ENCODE data around the gene MYBL2. TPM values are rescaled to one million over a fixed set of nuclear protein-coding genes. Genes with fewer than 3 reads are reported as not detected.

Gene MYBL2
- total and polyA plus RNA-seq, 2 donors (not counting 3 experiments of a cell fraction or from before 2014, with no cell fraction given), result 35.7 to 105 TPM

DNA sequence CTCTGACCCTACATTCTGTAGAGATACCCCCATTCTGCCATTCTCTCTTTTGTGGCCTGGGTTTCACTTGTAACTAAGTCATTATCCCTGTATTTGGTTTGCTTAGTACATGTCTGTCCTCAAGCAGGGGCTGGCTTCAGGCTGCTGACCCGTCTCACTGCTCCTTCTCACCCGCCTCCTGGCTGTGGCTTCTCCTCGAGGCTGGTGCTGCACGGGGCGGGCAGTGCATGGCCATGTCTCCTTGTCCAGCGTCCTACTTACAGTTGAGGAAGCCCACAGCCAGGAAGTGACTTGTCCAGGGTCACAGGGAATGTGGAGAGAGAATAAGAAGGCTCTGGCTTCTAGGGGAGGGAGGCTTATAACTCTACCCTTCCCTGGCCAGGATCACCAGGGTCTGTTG, 48.6 kb downstream of the MYBL2 start:
- no peaks in the 10 kb centered on the region for H3K4me1 ChIP-seq (ENCODE audit: control insufficient read depth, extremely low read depth, insufficient read depth, low read length)
- H3K79me2 ChIP-seq (ENCODE audit: control insufficient read depth, insufficient read depth, low read length), result no peaks in the 10 kb centered on the region
- no peaks in the 10 kb centered on the region for H3K36me3 ChIP-seq (ENCODE audit: control insufficient read depth in 2 of 2, extremely low read depth in 1 of 2, insufficient read depth in 2 of 2, low read length in 2 of 2)
- intact Hi-C loops (cut with micrococcal nuclease), result no loop called here
- BruUV-seq (replicated peaks), result no TSS peak
- no peaks in the 10 kb centered on the region for H4K20me1 ChIP-seq (replicated peaks; ENCODE audit: control insufficient read depth, extremely low read depth, insufficient read depth, low read length)
- H2AFZ ChIP-seq (ENCODE audit: low read depth, low read length), result no peak overlapping the region
- dilution Hi-C loops (cut with MboI; ENCODE audit: extremely low pct_ligation_motif_present, low sequenced_read_pairs), result no loop called here
- no peaks in the 10 kb centered on the region for H3K9me3 ChIP-seq (replicated peaks; ENCODE audit: control insufficient read depth, insufficient read depth, low read length)
- TF ChIP-seq JUN (IDR thresholded peaks at IDR 0.05; ENCODE audit: borderline replicate concordance, insufficient read depth, insufficient read length, low read depth), result no peak
- TF ChIP-seq, protein P1, sequence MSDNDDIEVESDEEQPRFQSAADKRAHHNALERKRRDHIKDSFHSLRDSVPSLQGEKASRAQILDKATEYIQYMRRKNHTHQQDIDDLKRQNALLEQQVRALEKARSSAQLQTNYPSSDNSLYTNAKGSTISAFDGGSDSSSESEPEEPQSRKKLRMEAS (IDR thresholded peaks at IDR 0.05; ENCODE audit: insufficient read depth, insufficient read length), result no peak
- no peak for TF ChIP-seq POLR2A (IDR thresholded peaks at IDR 0.05; ENCODE audit: low read depth, low read length)
- no peak for TF ChIP-seq POLR2AphosphoS5 (IDR thresholded peaks at IDR 0.05; ENCODE audit: insufficient read depth, low read depth, low read length)
- TF ChIP-seq FOS (IDR thresholded peaks at IDR 0.05; ENCODE audit: borderline replicate concordance, insufficient read depth, low read length), result no peak
- no peak overlapping the region for H3K4me2 ChIP-seq (ENCODE audit: insufficient read depth, low read length)
- CTCF ChIA-PET, result no interaction called here
- H3K9me1 ChIP-seq (replicated peaks; ENCODE audit: control insufficient read depth, extremely low read depth, insufficient read depth, low read length), result no peaks in the 10 kb centered on the region
- H3K9ac ChIP-seq (replicated peaks; ENCODE audit: extremely low read depth, insufficient read depth, low read length), result no peak overlapping the region
- no peak for DNase-seq (ENCODE audit: low read depth, low spot score)
- no peak overlapping the region for H3K27ac ChIP-seq (ENCODE audit: insufficient read depth, low read depth, low read length)
- no peaks in the 10 kb centered on the region for H3K27me3 ChIP-seq (ENCODE audit: control insufficient read depth in 2 of 2, insufficient read depth in 2 of 2, low read length in 2 of 2)
- no peak for FAIRE-seq
- no peak overlapping the region for H3K4me3 ChIP-seq (replicated peaks in 1 of 3; ENCODE audit: insufficient read depth in 1 of 3, low read depth in 1 of 3, low read length in 3 of 3)
- POLR2A ChIA-PET, result no interaction called here

DNA sequence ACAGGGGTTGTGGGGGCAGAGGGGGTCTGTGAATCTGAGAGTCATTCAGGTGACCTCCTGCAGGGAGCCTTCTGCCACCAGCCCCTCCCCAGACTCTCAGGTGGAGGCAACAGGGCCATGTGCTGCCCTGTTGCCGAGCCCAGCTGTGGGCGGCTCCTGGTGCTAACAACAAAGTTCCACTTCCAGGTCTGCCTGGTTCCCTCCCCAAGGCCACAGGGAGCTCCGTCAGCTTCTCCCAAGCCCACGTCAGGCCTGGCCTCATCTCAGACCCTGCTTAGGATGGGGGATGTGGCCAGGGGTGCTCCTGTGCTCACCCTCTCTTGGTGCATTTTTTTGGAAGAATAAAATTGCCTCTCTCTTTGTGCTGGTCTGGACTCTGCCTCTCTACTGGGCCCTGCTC, 49.2 kb downstream of the MYBL2 start:
- Histone ChIP-seq H3K4me1 (ENCODE audit: control insufficient read depth, extremely low read depth, insufficient read depth, low read length) (no peaks in the 10 kb centered on the region), H3K9me1 (replicated peaks; ENCODE audit: control insufficient read depth, extremely low read depth, insufficient read depth, low read length) (no peaks in the 10 kb centered on the region), H3K4me3 (replicated peaks in 1 of 3; ENCODE audit: insufficient read depth in 1 of 3, low read depth in 1 of 3, low read length in 3 of 3) (no peak overlapping the region), H3K27me3 (ENCODE audit: control insufficient read depth in 2 of 2, insufficient read depth in 2 of 2, low read length in 2 of 2) (no peaks in the 10 kb centered on the region), H3K36me3 (ENCODE audit: control insufficient read depth in 2 of 2, extremely low read depth in 1 of 2, insufficient read depth in 2 of 2, low read length in 2 of 2) (no peaks in the 10 kb centered on the region), H3K4me2 (ENCODE audit: insufficient read depth, low read length) (no peak overlapping the region), H2AFZ (ENCODE audit: low read depth, low read length) (no peak overlapping the region), H4K20me1 (replicated peaks; ENCODE audit: control insufficient read depth, extremely low read depth, insufficient read depth, low read length) (no peaks in the 10 kb centered on the region), H3K27ac (ENCODE audit: insufficient read depth, low read depth, low read length) (no peak overlapping the region), H3K79me2 (ENCODE audit: control insufficient read depth, insufficient read depth, low read length) (no peaks in the 10 kb centered on the region), H3K9ac (replicated peaks; ENCODE audit: extremely low read depth, insufficient read depth, low read length) (no peak overlapping the region), H3K9me3 (replicated peaks; ENCODE audit: control insufficient read depth, insufficient read depth, low read length) (no peaks in the 10 kb centered on the region)
- intact Hi-C loops (cut with micrococcal nuclease) (no loop called here), dilution Hi-C loops (cut with MboI; ENCODE audit: extremely low pct_ligation_motif_present, low sequenced_read_pairs) (no loop called here)
- ChIA-PET CTCF (no interaction called here), POLR2A (no interaction called here)
- TF ChIP-seq, protein P1 (IDR thresholded peaks at IDR 0.05; ENCODE audit: insufficient read depth, insufficient read length), result no peak
- no peak for TF ChIP-seq MYC (IDR thresholded peaks at IDR 0.05; ENCODE audit: low read depth, low read length)
- TF ChIP-seq EZH2 (IDR thresholded peaks at IDR 0.05; ENCODE audit: borderline replicate concordance, low read depth, low read length, severe bottlenecking), result no peak
- no peak for TF ChIP-seq GATA2 (IDR thresholded peaks at IDR 0.05; ENCODE audit: insufficient read depth, insufficient read length, low read depth, low read length)
- DNase-seq (ENCODE audit: low read depth, low spot score) (no peak), FAIRE-seq (no peak)
- TSS peak; percentile 89 for BruUV-seq (replicated peaks)
